OCI-LY3 (cell line): Measurements from ENCODE around the gene MTMR10.

Source experiments
- H2AFZ ChIP-seq: fragments of 200-600, 300-600 bp; shearing (Covaris generic); 2 replicates; pipeline ENCODE4 v1.6.0; 2014; ENCODE audit warnings: antibody characterized with exemption, low read depth, low read length
- H3K27ac ChIP-seq: fragments of 200-600, 300-600 bp; sonication (generic); 2 replicates; pipeline ENCODE4 v1.5.1; 2014; ENCODE audit warnings: mild to moderate bottlenecking, low read length, moderate library complexity, mixed read lengths
- H3K27me3 ChIP-seq: fragments of 200-600, 300-600 bp; sonication (generic); 2 replicates; pipeline ENCODE4 v1.6.1; 2014; ENCODE audit warnings: low read depth, low read length, mixed read lengths
- H3K36me3 ChIP-seq: fragments of 200-600, 300-600 bp; sonication (generic); replicated peaks from 2 replicates; pipeline ENCODE3; 2014; ENCODE audit warnings: low read depth, low read length, mixed read lengths
- H3K4me1 ChIP-seq: fragments of 300-600, 200-600 bp; sonication (generic); 2 replicates; pipeline ENCODE4 v1.6.1; 2014; ENCODE audit warnings: low read length, mixed read lengths
- H3K4me2 ChIP-seq: fragments of 200-600, 300-600 bp; sonication (generic); 2 replicates; pipeline ENCODE4 v1.6.1; 2014; ENCODE audit warnings: low read length, mixed read lengths
- H3K4me3 ChIP-seq: fragments of 300-600, 200-600 bp; sonication (generic); 2 replicates; pipeline ENCODE4 v1.5.1; 2014; ENCODE audit warnings: antibody characterized with exemption, mild to moderate bottlenecking, low read length, moderate library complexity
- H3K79me2 ChIP-seq: fragments of 300-600, 200-600 bp; shearing (Covaris generic); 2 replicates; pipeline ENCODE4 v1.6.1; 2014; ENCODE audit warnings: mild to moderate bottlenecking, low read length, mixed read lengths
- H3K9ac ChIP-seq: fragments of 300-600, 200-600 bp; shearing (Covaris generic); 2 replicates; pipeline ENCODE4 v1.6.0; 2014; ENCODE audit warnings: mild to moderate bottlenecking, low read length, moderate library complexity
- H3K9me3 ChIP-seq: fragments of 200-600, 300-600 bp; shearing (Covaris generic); 2 replicates; pipeline ENCODE4 v1.6.1; 2014; ENCODE audit warnings: low read length, mixed read lengths; ENCODE audit not compliant: insufficient read depth
- H4K20me1 ChIP-seq: fragments of 200-600, 300-600 bp; sonication (generic); 2 replicates; pipeline ENCODE4 v1.6.1; 2016; ENCODE audit warnings: low read length, mixed read lengths; ENCODE audit not compliant: insufficient read depth
- EZH2phosphoT487 ChIP-seq: fragments of 200-600 bp; shearing (Covaris generic); IDR thresholded peaks from 2 replicates; pipeline ENCODE4 v1.6.1; 2018; ENCODE audit warnings: antibody characterized with exemption, mixed run types, low read depth
- TF ChIP-seq, protein P1 (sequence below): fragments of 200-600, 300-600 bp; sonication (generic); IDR thresholded peaks from 2 replicates; pipeline ENCODE4 v1.5.1; 2014; ENCODE audit warnings: antibody characterized with exemption, low read length, low read depth

Gene MTMR10

DNA sequence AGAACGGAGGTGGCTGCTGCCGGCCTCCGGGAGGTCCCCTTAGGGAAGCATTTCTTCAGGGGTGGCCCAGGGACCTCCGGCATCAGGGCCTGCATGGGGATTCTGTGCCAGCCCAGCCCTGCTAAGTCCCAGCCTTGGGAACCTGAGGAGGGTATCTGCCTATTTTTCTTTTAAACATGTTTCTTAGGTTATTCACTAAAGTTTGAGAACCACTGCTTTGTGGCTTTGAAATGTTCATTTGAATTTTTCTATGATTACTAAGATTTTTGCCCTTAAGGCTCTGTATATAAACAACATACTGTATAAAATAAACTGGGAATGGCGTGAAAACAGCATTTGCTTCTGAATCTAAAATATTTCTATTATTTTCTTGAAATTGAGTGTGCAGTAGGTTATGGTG, 63.4 kb downstream of the MTMR10 start:
- H3K9ac ChIP-seq = no peak overlapping the region
- H3K4me3 ChIP-seq = no peak overlapping the region
- peaks cover 39% of the 10 kb centered on the region for H3K4me1 ChIP-seq
- no peak for TF ChIP-seq EZH2phosphoT487
- H3K9me3 ChIP-seq = no peaks in the 10 kb centered on the region
- no peaks in the 10 kb centered on the region for H4K20me1 ChIP-seq
- H3K36me3 ChIP-seq = peaks cover 31% of the 10 kb centered on the region
- 0 out of 2 replicates have a peak overlapping the region, but pooled peaks have one; percentile 8 for H3K4me2 ChIP-seq
- H3K27me3 ChIP-seq = no peaks in the 10 kb centered on the region
- no peaks in the 10 kb centered on the region for H3K79me2 ChIP-seq
- no peak overlapping the region for H3K27ac ChIP-seq
- no peak overlapping the region for H2AFZ ChIP-seq

DNA sequence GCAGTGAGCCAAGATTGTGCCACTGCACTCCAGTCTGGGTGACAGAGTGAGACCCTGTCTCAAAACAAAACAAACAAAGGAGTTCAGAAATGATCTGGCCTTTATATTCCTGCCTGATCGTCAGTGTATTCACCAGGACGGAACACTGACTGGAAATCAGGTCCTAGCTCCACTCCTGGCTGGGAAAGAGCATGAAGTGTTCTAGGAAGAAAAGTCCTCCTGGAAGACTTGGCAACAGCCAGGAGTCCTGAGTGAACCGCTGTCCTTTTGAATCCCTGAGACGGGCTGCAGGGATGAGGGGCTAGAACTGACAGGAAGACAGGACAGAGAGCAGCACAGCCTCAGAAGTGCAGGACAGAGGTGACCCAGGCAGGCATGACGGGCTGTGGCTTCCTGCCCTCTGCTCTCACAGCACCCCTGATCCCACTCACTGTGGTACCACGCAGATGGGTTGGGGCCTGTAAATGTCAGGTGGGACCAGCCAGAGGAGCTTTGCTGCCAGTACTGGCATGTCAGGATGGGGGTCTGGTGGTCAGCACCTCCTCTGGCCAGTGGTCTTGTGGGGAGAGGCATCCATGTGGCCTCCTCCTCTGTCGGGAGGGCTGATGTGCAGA, 64.2 kb downstream of the MTMR10 start:
- no peak overlapping the region for H3K4me3 ChIP-seq
- H3K79me2 ChIP-seq = no peaks in the 10 kb centered on the region
- no peaks in the 10 kb centered on the region for H4K20me1 ChIP-seq
- H3K9me3 ChIP-seq = no peaks in the 10 kb centered on the region
- no peak overlapping the region for H2AFZ ChIP-seq
- H3K36me3 ChIP-seq = peaks cover 30% of the 10 kb centered on the region
- peaks cover 37% of the 10 kb centered on the region for H3K4me1 ChIP-seq
- no peak overlapping the region for H3K4me2 ChIP-seq
- no peak for TF ChIP-seq EZH2phosphoT487
- TF ChIP-seq, protein P1, sequence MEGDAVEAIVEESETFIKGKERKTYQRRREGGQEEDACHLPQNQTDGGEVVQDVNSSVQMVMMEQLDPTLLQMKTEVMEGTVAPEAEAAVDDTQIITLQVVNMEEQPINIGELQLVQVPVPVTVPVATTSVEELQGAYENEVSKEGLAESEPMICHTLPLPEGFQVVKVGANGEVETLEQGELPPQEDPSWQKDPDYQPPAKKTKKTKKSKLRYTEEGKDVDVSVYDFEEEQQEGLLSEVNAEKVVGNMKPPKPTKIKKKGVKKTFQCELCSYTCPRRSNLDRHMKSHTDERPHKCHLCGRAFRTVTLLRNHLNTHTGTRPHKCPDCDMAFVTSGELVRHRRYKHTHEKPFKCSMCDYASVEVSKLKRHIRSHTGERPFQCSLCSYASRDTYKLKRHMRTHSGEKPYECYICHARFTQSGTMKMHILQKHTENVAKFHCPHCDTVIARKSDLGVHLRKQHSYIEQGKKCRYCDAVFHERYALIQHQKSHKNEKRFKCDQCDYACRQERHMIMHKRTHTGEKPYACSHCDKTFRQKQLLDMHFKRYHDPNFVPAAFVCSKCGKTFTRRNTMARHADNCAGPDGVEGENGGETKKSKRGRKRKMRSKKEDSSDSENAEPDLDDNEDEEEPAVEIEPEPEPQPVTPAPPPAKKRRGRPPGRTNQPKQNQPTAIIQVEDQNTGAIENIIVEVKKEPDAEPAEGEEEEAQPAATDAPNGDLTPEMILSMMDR = no peak
- no peak overlapping the region for H3K27ac ChIP-seq
- no peaks in the 10 kb centered on the region for H3K27me3 ChIP-seq
- no peak overlapping the region for H3K9ac ChIP-seq

DNA sequence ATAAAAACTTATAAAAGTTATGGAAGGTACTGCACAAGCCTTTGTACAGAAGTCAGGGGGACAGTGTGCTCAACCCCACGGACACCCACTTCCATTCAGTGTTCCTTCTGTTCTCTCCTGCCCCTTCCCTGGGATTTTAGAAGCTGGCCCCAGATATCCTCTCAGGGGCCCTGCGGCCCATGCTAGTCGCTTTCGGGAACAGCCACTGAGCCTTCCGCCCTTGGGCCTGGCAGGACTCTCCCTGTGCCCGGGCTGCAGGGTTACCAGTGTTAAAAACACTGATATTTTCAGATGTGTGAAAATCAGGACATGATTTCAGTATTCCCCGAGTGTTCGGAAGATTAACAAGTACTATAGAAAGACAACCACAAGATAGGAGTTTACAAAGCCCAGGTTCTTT, 65.3 kb downstream of the MTMR10 start:
- Histone ChIP-seq H3K27ac (no peak overlapping the region), H2AFZ (no peak overlapping the region), H3K9ac (no peak overlapping the region), H3K36me3 (peaks cover 31% of the 10 kb centered on the region), H3K4me1 (peaks cover 32% of the 10 kb centered on the region), H3K4me2 (no peak overlapping the region), H3K9me3 (no peaks in the 10 kb centered on the region), H4K20me1 (no peaks in the 10 kb centered on the region), H3K79me2 (no peaks in the 10 kb centered on the region), H3K27me3 (no peaks in the 10 kb centered on the region), H3K4me3 (no peak overlapping the region)
- no peak for TF ChIP-seq EZH2phosphoT487
- TF ChIP-seq, protein P1 = no peak

DNA sequence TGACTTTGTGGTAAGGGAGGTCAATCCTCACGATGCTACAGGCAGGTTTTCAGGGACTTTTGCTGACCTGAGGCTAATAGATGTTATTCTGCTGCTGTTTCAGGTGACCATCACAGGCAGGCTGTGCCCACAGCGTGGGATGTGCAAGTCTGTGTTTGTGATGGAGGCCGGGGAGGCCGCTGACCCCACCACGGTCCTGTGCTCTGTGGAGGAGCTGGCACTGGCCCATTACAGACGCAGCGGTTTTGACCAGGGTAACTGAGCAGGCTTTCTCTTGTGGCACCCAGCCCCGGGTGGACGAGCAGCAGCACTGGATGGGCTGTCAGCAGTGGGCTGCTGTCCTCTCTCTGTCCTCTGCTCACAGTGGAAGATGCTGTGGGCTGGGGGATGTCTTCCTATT, 65.7 kb downstream of the MTMR10 start:
- Histone ChIP-seq H3K27ac (no peak overlapping the region), H3K79me2 (no peaks in the 10 kb centered on the region), H3K4me3 (no peak overlapping the region), H3K4me2 (no peak overlapping the region), H3K4me1 (peaks cover 27% of the 10 kb centered on the region), H3K9ac (no peak overlapping the region), H2AFZ (no peak overlapping the region), H3K9me3 (no peaks in the 10 kb centered on the region), H4K20me1 (no peaks in the 10 kb centered on the region), H3K36me3 (peaks cover 29% of the 10 kb centered on the region), H3K27me3 (no peaks in the 10 kb centered on the region)
- no peak for TF ChIP-seq EZH2phosphoT487
- TF ChIP-seq, protein P1 = no peak
